PC-9 (cell line): Measurements from ENCODE around the gene METTL13. TPM values are rescaled to one million over a fixed set of nuclear protein-coding genes. Genes with fewer than 3 reads are reported as not detected.

Experiments
- BruUV-seq: library from RNA; stranded (reverse); fragments of 400-500 nt; replicated peaks from 2 replicates; lab custom pipeline; 2021; lab: Mats Ljungman, UMichigan
- CTCF ChIA-PET: fragments of 300-600 bp; sonication (Branson Sonifier 250); formaldehyde crosslinking; loops from one replicate; lab custom pipeline; 2022; ENCODE audit warnings: antibody characterized with exemption; lab: Charles Lee
- POLR2A ChIA-PET: fragments of 300-600 bp; sonication (Branson Sonifier 250); formaldehyde crosslinking; loops from one replicate; lab custom pipeline; 2022; ENCODE audit warnings: antibody characterized with exemption; ENCODE audit not compliant: unreplicated experiment; lab: Charles Lee
- DNase-seq, 2 experiments: peaks; one replicate each; pipeline versions ENCODE4 v3.0.0 to v3.0.0-alpha.2; 2015 to 2022; ENCODE audit warnings: mixed read lengths in 1 of 2
- H2AFZ ChIP-seq: fragments of 200-600 bp; sonication (generic); 2 replicates; pipeline ENCODE4 v1.8.1; 2017; ENCODE audit warnings: antibody characterized with exemption
- H3F3A ChIP-seq: fragments of 200-600 bp; sonication (generic); 2 replicates; pipeline ENCODE4 v1.8.1; 2017; ENCODE audit warnings: antibody characterized with exemption, mild to moderate bottlenecking, low read depth; ENCODE audit not compliant: insufficient read depth
- H3K27ac ChIP-seq: fragments of 200-600 bp; sonication (generic); 2 replicates; pipeline ENCODE4 v1.6.1; 2016; ENCODE audit warnings: mixed run types
- H3K27me3 ChIP-seq: fragments of 200-600 bp; sonication (generic); 2 replicates; pipeline ENCODE4 v1.6.1; 2016; ENCODE audit warnings: low read depth, mixed run types; ENCODE audit not compliant: insufficient read depth
- H3K36me3 ChIP-seq: fragments of 200-600 bp; sonication (generic); 2 replicates; pipeline ENCODE4 v1.6.1; 2016; ENCODE audit warnings: low read depth, mixed run types
- H3K4me1 ChIP-seq: fragments of 200-600 bp; sonication (generic); replicated peaks from 2 replicates; pipeline ENCODE4 v1.6.1; 2016; ENCODE audit warnings: mixed run types; ENCODE audit not compliant: insufficient read depth
- H3K4me2 ChIP-seq: fragments of 200-600 bp; sonication (generic); 2 replicates; pipeline ENCODE4 v1.6.1; 2017; ENCODE audit warnings: mixed run types
- H3K4me3 ChIP-seq: fragments of 200-600 bp; sonication (generic); 2 replicates; pipeline ENCODE4 v1.6.1; 2016; ENCODE audit warnings: mixed run types
- H3K79me2 ChIP-seq: fragments of 200-600 bp; sonication (generic); 2 replicates; pipeline ENCODE4 v1.6.1; 2017; ENCODE audit warnings: low read depth, mixed run types
- H3K9me2 ChIP-seq: fragments of 200-600 bp; sonication (generic); 2 replicates; pipeline ENCODE4 v1.8.1; 2017; ENCODE audit warnings: mild to moderate bottlenecking; ENCODE audit not compliant: insufficient read depth
- H3K9me3 ChIP-seq: fragments of 200-600 bp; sonication (generic); 2 replicates; pipeline ENCODE4 v1.8.1; 2016; ENCODE audit warnings: low read depth; ENCODE audit not compliant: insufficient read depth
- H4K20me1 ChIP-seq: fragments of 200-600 bp; sonication (generic); 2 replicates; pipeline ENCODE4 v1.8.1; 2017; ENCODE audit not compliant: insufficient read depth
- CTCF ChIP-seq: fragments of 200-600 bp; sonication (generic); conservative IDR thresholded peaks from 2 replicates; pipeline ENCODE4 v1.6.1; 2017; ENCODE audit warnings: mixed run types, antibody characterized with exemption, mild to moderate bottlenecking, moderate library complexity
- EZH2 ChIP-seq: fragments of 200-600 bp; sonication (generic); IDR thresholded peaks from 2 replicates; pipeline ENCODE4 v1.8.0; 2017; ENCODE audit warnings: antibody characterized with exemption, low read depth
- intact Hi-C: fragments of 100-400 bp; cut with micrococcal nuclease; formaldehyde crosslinking; loops from one replicate; pipeline ENCODE4 v1.10.0; 2022; ENCODE audit not compliant: unreplicated experiment
- total RNA-seq: library from RNA; stranded (reverse); gene quantifications from 2 replicates; pipeline ENCODE4 v1.2.3, GENCODE V29; 2021

The METTL13 gene
- total RNA-seq, 1 experiment from 2014 or later, result 32.2 TPM

- CTCF ChIA-PET, result interaction anchor here (0.6 to 1.3 kb wide), 3 partner anchors 25 to 245 kb away, joined by 3 to 13 read pairs (median 4); no protein-coding TSS in a partner anchor
- no peaks in the 10 kb centered on the region for H3K27me3 ChIP-seq
- peak overlapping the region; percentile 88 for H3K4me3 ChIP-seq
- peaks cover 29% of the 10 kb centered on the region for H3K4me1 ChIP-seq
- POLR2A ChIA-PET, result interaction anchor here (0.6 to 0.7 kb wide), 2 partner anchors 40 to 1468 kb away, joined by 3 to 6 read pairs; partner anchors contain the start of gene METTL13
- H2AFZ ChIP-seq, result peak overlapping the region; percentile 100
- intact Hi-C loops, result loop anchor here (1.0 kb wide), 1 partner anchor 96 kb away; no protein-coding TSS in a partner anchor
- no peak overlapping the region for H3K27ac ChIP-seq
- peaks cover 22% of the 10 kb centered on the region for H3F3A ChIP-seq
- H3K9me3 ChIP-seq, result no peaks in the 10 kb centered on the region
- peak; percentile 22 to 41 for DNase-seq
- TF ChIP-seq CTCF, result peak; percentile 34; the same call in 1 of the 2 replicates
- no peak for TF ChIP-seq EZH2
- no peaks in the 10 kb centered on the region for H3K36me3 ChIP-seq
- peak overlapping the region; percentile 92 for H3K4me2 ChIP-seq
- H3K79me2 ChIP-seq, result peaks cover 13% of the 10 kb centered on the region; the same call in 1 of the 2 replicates
- 0 out of 2 replicates have a peak, but pooled peaks cover 3% of the 10 kb centered on the region for H3K9me2 ChIP-seq
- no TSS peak for BruUV-seq
- no peaks in the 10 kb centered on the region for H4K20me1 ChIP-seq
Measured at GRCh38 chr1:171740987-171741871, 40.2 kb upstream of the METTL13 start.

- H3K9me3 ChIP-seq, result no peaks in the 10 kb centered on the region
- peak within 1 kb of the TSS; percentile 92 for H3K4me2 ChIP-seq
- peak within 1 kb of the TSS; percentile 88 for H3K4me3 ChIP-seq
- H3F3A ChIP-seq, result peaks cover 22% of the 10 kb centered on the region
- H3K27ac ChIP-seq, result peak within 1 kb of the TSS; percentile 88
- POLR2A ChIA-PET, result no interaction called here
- CTCF ChIA-PET, result interaction anchor here (0.6 to 1.3 kb wide), 3 partner anchors 26 to 245 kb away, joined by 3 to 13 read pairs (median 4); no protein-coding TSS in a partner anchor
- no peaks in the 10 kb centered on the region for H4K20me1 ChIP-seq
- H3K36me3 ChIP-seq, result no peaks in the 10 kb centered on the region
- no peaks in the 10 kb centered on the region for H3K27me3 ChIP-seq
- intact Hi-C loops, result loop anchor here (1.0 kb wide), 2 partner anchors 39 to 97 kb away; partner anchors contain the start of gene METTL13
- 0 out of 2 replicates have a peak, but pooled peaks cover 3% of the 10 kb centered on the region for H3K9me2 ChIP-seq
- BruUV-seq, result TSS peak; percentile 79
- H2AFZ ChIP-seq, result peak within 1 kb of the TSS; percentile 100
- H3K4me1 ChIP-seq, result peaks cover 29% of the 10 kb centered on the region
- DNase-seq, result peak; percentile 70 to 78
- TF ChIP-seq CTCF (no peak), EZH2 (no peak)
- peaks cover 13% of the 10 kb centered on the region; the same call in 1 of the 2 replicates for H3K79me2 ChIP-seq
Measured at GRCh38 chr1:171741872-171742576, 39.4 kb upstream of the METTL13 start, which contains the start of gene VAMP4. VAMP4 (minus strand) TSS chr1:171742065; CDS start chr1:171738414, 3,651 bp downstream.

- POLR2A ChIA-PET, result interaction anchor here (0.6 to 0.7 kb wide), 2 partner anchors 24 to 226 kb away, joined by 4 to 18 read pairs; no protein-coding TSS in a partner anchor
- Histone ChIP-seq H3K4me1 (peaks cover 29% of the 10 kb centered on the region), H3K36me3 (no peaks in the 10 kb centered on the region), H4K20me1 (no peaks in the 10 kb centered on the region), H3K9me3 (no peaks in the 10 kb centered on the region), H2AFZ (peak overlapping the region; percentile 100), H3K4me2 (peak overlapping the region; percentile 92), H3K79me2 (peaks cover 13% of the 10 kb centered on the region; the same call in 1 of the 2 replicates), H3K27me3 (no peaks in the 10 kb centered on the region), H3K27ac (peak overlapping the region; percentile 88), H3K4me3 (peak overlapping the region; percentile 88), H3F3A (peaks cover 22% of the 10 kb centered on the region), H3K9me2 (0 out of 2 replicates have a peak, but pooled peaks cover 2% of the 10 kb centered on the region)
- CTCF ChIA-PET, result interaction anchor here (1.0 kb wide), 1 partner anchor 27 kb away, joined by 3 read pairs; no protein-coding TSS in a partner anchor
- TF ChIP-seq EZH2, result no peak
- TF ChIP-seq CTCF, result no peak
- no TSS peak for BruUV-seq
- DNase-seq, result no peak
- intact Hi-C loops, result loop anchor here (1.0 kb wide), 1 partner anchor 39 kb away; the partner anchor contains the start of gene METTL13
Measured at GRCh38 chr1:171742577-171742922, 38.9 kb upstream of the METTL13 start.
